Body of pancreas (tissue), 4 donors: ENCODE results near the gene ANKS1A.

ENCODE experiments used
- CTCF ChIP-seq, 7 experiments: fragments of 450-650 bp in 4 of 7; fragments of 200-600 bp in 3 of 7; sonication (generic) in 3 of 7; IDR thresholded peaks; one replicate each; pipeline ENCODE4 v1.5.1; 2016 to 2019; ENCODE audit warnings: antibody characterized with exemption in 7 of 7
- POLR2A ChIP-seq, 3 donors: fragments of 450-650 bp; IDR thresholded peaks; one replicate each; pipeline ENCODE4 v1.6.1; 2016; ENCODE audit warnings: antibody characterized with exemption in 3 of 3, mild to moderate bottlenecking in 2 of 3

GRCh38 chr6:35099116-35099515, 210.1 kb downstream of the ANKS1A start:
- TF ChIP-seq CTCF (IDR thresholded peaks at IDR 0.05), result no peak
- no peak for TF ChIP-seq POLR2A (IDR thresholded peaks at IDR 0.05)
